GM23248 (cell line): ENCODE measurements around the gene ADAMTSL5. TPM values are rescaled to one million over a fixed set of nuclear protein-coding genes. Genes with fewer than 3 reads are reported as not detected.

Experiments used
- DNase-seq: peaks from one replicate; pipeline ENCODE4 v3.0.0-alpha.2; 2015
- H2AFZ ChIP-seq: fragments of 200-600 bp; sonication (generic); 2 replicates; pipeline ENCODE4 v1.6.1; 2016; ENCODE audit warnings: antibody characterized with exemption
- H3F3A ChIP-seq: fragments of 200-600 bp; sonication (generic); 2 replicates; pipeline ENCODE4 v1.6.1; 2016; ENCODE audit warnings: mild to moderate bottlenecking, antibody characterized with exemption, mixed run types; ENCODE audit not compliant: insufficient read depth
- H3K27ac ChIP-seq: fragments of 200-600 bp; sonication (generic); 2 replicates; pipeline ENCODE4 v1.5.1; 2016; ENCODE audit warnings: mild to moderate bottlenecking
- H3K27me3 ChIP-seq: fragments of 200-600 bp; sonication (generic); replicated peaks from 2 replicates; pipeline ENCODE4 v1.6.1; 2016; ENCODE audit warnings: mild to moderate bottlenecking; ENCODE audit not compliant: insufficient read depth
- H3K36me3 ChIP-seq: fragments of 200-600 bp; sonication (generic); 2 replicates; pipeline ENCODE4 v1.6.1; 2016; ENCODE audit warnings: low read depth, mild to moderate bottlenecking
- H3K4me1 ChIP-seq: fragments of 200-600 bp; sonication (generic); 2 replicates; pipeline ENCODE4 v1.6.1; 2016; ENCODE audit warnings: mild to moderate bottlenecking; ENCODE audit not compliant: insufficient read depth
- H3K4me2 ChIP-seq: fragments of 200-600 bp; sonication (generic); one replicate; pipeline ENCODE4 v1.6.1; 2016; ENCODE audit warnings: mild to moderate bottlenecking; ENCODE audit not compliant: unreplicated experiment
- H3K4me3 ChIP-seq: fragments of 200-600 bp; sonication (generic); 2 replicates; pipeline ENCODE4 v1.5.1; 2016; ENCODE audit warnings: mild to moderate bottlenecking
- H3K79me2 ChIP-seq: fragments of 200-600 bp; sonication (generic); 2 replicates; pipeline ENCODE4 v1.6.1; 2016; ENCODE audit warnings: mild to moderate bottlenecking; ENCODE audit not compliant: insufficient read depth
- H3K9ac ChIP-seq: fragments of 200-600 bp; sonication (generic); 2 replicates; pipeline ENCODE4 v1.6.1; 2016; ENCODE audit warnings: mild to moderate bottlenecking
- H3K9me2 ChIP-seq: fragments of 200-600 bp; sonication (generic); 2 replicates; pipeline ENCODE4 v1.6.1; 2016; ENCODE audit warnings: mixed run types, mild to moderate bottlenecking, moderate library complexity; ENCODE audit not compliant: insufficient read depth
- H3K9me3 ChIP-seq: fragments of 200-600 bp; sonication (generic); one replicate; pipeline ENCODE4 v1.6.1; 2017; ENCODE audit warnings: low read depth
- H4K20me1 ChIP-seq: fragments of 200-600 bp; sonication (generic); 2 replicates; pipeline ENCODE4 v1.6.0; 2016; ENCODE audit not compliant: insufficient read depth
- EZH2 ChIP-seq: fragments of 200-600 bp; sonication (generic); IDR thresholded peaks from 2 replicates; pipeline ENCODE4 v1.6.1; 2018; ENCODE audit warnings: antibody characterized with exemption, mild to moderate bottlenecking; ENCODE audit not compliant: insufficient read depth, poor library complexity, severe bottlenecking
- EZH2phosphoT487 ChIP-seq: fragments of 200-600 bp; sonication (generic); IDR thresholded peaks from 2 replicates; pipeline ENCODE4 v1.6.1; 2018; ENCODE audit warnings: antibody characterized with exemption, moderate library complexity, mild to moderate bottlenecking, low read depth; ENCODE audit not compliant: insufficient read depth
- whole genome bisulfite sequencing, 2 experiments: methylation state at CpG; one replicate each; pipeline ENCODE4 v1.1.6; 2015 to 2017; ENCODE audit warnings: low lambda C conversion rate in 2 of 2, low coverage in 1 of 2; ENCODE audit errors: missing lambda C conversion rate in 2 of 2; 5-methylcytosine and 5-hydroxymethylcytosine counted together
- in situ Hi-C: fragments of 300-500 bp; cut with MboI; formaldehyde crosslinking; loops from 2 replicates; pipeline ENCODE4 v1.15.0; 2020
- polyA plus RNA-seq: library from polyadenylated mRNA; unstranded; fragments of >200 nt; fragmentation: Nextera tagmentation; extraction: Ambion mirVana; gene quantifications from 2 replicates; pipeline ENCODE4 v1.2.1, GENCODE V29; 2016
- total RNA-seq: library from RNA; depleted of rRNA; stranded (reverse); fragments of >200 nt; shearing (Covaris generic); gene quantifications from 2 replicates; pipeline ENCODE4 v1.2.3, GENCODE V29; 2014

Gene ADAMTSL5
- total and polyA plus RNA-seq, 2 experiments from 2014 or later, result 19.3 to 31.7 TPM

DNA sequence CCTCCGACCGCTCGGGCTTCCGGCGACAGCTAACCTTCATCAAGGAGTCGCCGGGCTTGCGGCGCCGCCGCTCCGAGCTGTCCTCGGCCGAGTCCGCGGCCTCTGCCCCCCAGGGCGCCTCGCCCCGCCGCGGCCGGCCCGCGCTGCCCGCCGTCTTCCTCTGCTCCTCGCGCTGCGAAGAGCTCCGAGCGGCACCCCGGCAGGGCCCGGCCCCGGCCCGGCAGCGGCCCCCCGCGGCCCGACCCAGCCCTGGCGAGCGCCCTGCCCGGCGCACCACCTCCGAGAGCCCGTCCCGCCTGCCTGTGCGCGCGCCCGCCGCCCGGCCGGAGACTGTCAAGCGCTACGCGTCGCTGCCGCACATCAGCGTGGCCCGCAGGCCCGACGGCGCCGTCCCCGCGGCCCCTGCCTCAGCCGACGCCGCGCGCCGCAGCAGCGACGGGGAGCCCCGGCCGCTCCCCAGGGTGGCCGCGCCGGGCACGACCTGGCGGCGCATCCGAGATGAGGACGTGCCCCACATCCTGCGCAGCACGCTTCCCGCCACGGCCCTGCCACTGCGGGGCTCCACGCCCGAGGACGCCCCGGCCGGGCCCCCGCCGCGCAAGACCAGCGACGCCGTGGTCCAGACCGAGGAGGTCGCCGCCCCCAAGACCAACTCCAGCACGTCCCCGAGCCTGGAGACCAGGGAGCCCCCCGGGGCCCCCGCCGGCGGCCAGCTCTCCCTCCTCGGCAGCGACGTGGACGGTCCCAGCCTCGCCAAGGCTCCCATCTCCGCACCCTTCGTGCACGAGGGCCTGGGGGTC, 43.4 kb downstream of the ADAMTSL5 start:
- peak overlapping the region; percentile 89 for H3K4me2 ChIP-seq
- peak overlapping the region; percentile 33; the same call in 1 of the 2 replicates for H3K9ac ChIP-seq
- no peaks in the 10 kb centered on the region for H3K4me1 ChIP-seq
- no peak overlapping the region for H2AFZ ChIP-seq
- no peaks in the 10 kb centered on the region for H4K20me1 ChIP-seq
- no peaks in the 10 kb centered on the region for H3K9me2 ChIP-seq
- H3F3A ChIP-seq, result no peaks in the 10 kb centered on the region
- no peaks in the 10 kb centered on the region for H3K79me2 ChIP-seq
- peak; percentile 59 for DNase-seq
- H3K36me3 ChIP-seq, result no peaks in the 10 kb centered on the region
- no peaks in the 10 kb centered on the region; the same call in 1 of the 2 replicates for H3K27me3 ChIP-seq
- H3K4me3 ChIP-seq, result peak overlapping the region; percentile 61
- TF ChIP-seq EZH2, result no peak
- no peak for TF ChIP-seq EZH2phosphoT487
- WGBS, 2 experiments, result 3 to 6% methylated on average over 58 to 68 of the region's 117 CpGs
- in situ Hi-C loops, result no loop called here
- H3K27ac ChIP-seq, result no peak overlapping the region
- no peaks in the 10 kb centered on the region for H3K9me3 ChIP-seq

DNA sequence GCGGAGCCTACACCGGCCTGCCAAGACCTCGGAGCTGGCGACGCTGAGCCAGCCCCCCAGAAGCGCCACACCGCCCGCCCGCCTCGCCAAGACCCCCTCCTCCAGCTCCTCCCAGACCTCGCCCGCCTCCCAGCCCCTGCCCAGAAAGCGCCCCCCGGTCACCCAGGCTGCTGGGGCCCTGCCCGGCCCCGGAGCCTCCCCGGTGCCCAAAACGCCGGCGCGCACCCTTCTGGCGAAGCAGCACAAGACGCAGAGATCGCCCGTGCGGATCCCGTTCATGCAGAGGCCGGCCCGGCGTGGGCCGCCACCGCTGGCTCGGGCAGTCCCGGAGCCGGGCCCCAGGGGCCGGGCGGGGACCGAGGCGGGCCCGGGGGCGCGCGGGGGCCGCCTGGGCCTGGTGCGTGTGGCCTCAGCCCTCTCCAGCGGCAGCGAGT, 44.0 kb downstream of the ADAMTSL5 start:
- Histone ChIP-seq H3K36me3 (no peaks in the 10 kb centered on the region), H3K9me3 (no peaks in the 10 kb centered on the region), H3K9me2 (no peaks in the 10 kb centered on the region), H3K9ac (peak overlapping the region; percentile 44; the same call in 1 of the 2 replicates), H3K4me1 (no peaks in the 10 kb centered on the region), H4K20me1 (no peaks in the 10 kb centered on the region), H3F3A (no peaks in the 10 kb centered on the region), H2AFZ (no peak overlapping the region; the same call in 1 of the 2 replicates), H3K4me2 (peak overlapping the region; percentile 31), H3K27ac (no peak overlapping the region), H3K79me2 (no peaks in the 10 kb centered on the region), H3K27me3 (no peaks in the 10 kb centered on the region; the same call in 1 of the 2 replicates), H3K4me3 (peak overlapping the region; percentile 61)
- whole genome bisulfite sequencing, 2 experiments, result 2% methylated on average over 27 to 41 of the region's 47 CpGs
- in situ Hi-C loops, result no loop called here
- TF ChIP-seq EZH2 (peak; percentile 38), EZH2phosphoT487 (no peak)
- DNase-seq, result peak; percentile 83

- Histone ChIP-seq H3K36me3 (no peaks in the 10 kb centered on the region), H3K27me3 (no peaks in the 10 kb centered on the region; the same call in 1 of the 2 replicates), H4K20me1 (no peaks in the 10 kb centered on the region), H3K79me2 (no peaks in the 10 kb centered on the region), H3K4me1 (no peaks in the 10 kb centered on the region), H3K4me3 (peak overlapping the region; percentile 61), H2AFZ (no peak overlapping the region; the same call in 1 of the 2 replicates), H3K27ac (no peak overlapping the region), H3K9me2 (no peaks in the 10 kb centered on the region), H3K9ac (peak overlapping the region; percentile 44; the same call in 1 of the 2 replicates), H3K4me2 (peak overlapping the region; percentile 31), H3F3A (no peaks in the 10 kb centered on the region), H3K9me3 (no peaks in the 10 kb centered on the region)
- TF ChIP-seq EZH2phosphoT487, result no peak
- TF ChIP-seq EZH2, result peak; percentile 71
- WGBS, 2 experiments, result 8 to 17% methylated on average over 19 to 41 of the region's 49 CpGs
- DNase-seq, result no peak
- in situ Hi-C loops, result no loop called here
These were observed 44.5 kb downstream of the ADAMTSL5 start for GRCh38 chr19:1468274-1468820.

DNA sequence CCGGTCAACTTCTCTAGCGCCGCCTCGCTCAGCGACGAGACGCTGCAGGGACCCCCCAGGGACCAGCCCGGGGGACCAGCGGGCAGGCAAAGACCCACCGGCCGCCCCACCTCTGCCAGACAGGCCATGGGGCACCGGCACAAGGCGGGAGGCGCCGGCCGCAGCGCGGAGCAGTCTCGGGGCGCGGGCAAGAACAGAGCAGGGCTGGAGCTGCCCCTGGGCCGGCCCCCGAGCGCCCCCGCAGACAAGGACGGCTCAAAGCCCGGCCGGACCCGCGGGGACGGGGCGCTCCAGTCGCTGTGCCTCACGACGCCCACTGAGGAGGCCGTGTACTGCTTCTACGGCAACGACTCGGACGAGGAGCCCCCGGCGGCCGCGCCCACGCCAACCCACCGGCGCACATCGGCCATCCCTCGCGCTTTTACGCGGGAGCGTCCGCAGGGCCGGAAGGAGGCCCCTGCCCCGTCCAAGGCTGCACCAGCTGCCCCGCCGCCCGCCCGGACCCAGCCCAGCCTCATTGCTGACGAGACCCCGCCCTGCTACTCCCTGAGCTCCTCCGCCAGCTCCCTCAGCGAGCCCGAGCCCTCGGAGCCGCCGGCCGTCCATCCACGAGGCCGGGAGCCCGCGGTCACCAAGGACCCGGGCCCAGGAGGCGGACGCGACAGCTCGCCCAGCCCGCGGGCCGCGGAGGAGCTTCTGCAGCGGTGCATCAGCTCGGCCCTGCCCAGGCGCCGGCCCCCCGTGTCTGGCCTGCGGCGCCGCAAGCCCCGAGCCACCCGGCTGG, 45.1 kb downstream of the ADAMTSL5 start:
- no peaks in the 10 kb centered on the region; the same call in 1 of the 2 replicates for H3K27me3 ChIP-seq
- WGBS, 2 experiments, result 5 to 6% methylated on average over 43 to 78 of the region's 92 CpGs
- no peak overlapping the region for H3K27ac ChIP-seq
- no peak overlapping the region for H2AFZ ChIP-seq
- peak overlapping the region; percentile 31 for H3K4me2 ChIP-seq
- no peak for DNase-seq
- no peaks in the 10 kb centered on the region for H4K20me1 ChIP-seq
- no peak for TF ChIP-seq EZH2
- no peak for TF ChIP-seq EZH2phosphoT487
- in situ Hi-C loops, result no loop called here
- no peaks in the 10 kb centered on the region for H3K79me2 ChIP-seq
- H3K9ac ChIP-seq, result no peak overlapping the region
- no peaks in the 10 kb centered on the region for H3K36me3 ChIP-seq
- H3K9me2 ChIP-seq, result no peaks in the 10 kb centered on the region
- H3K4me3 ChIP-seq, result peak overlapping the region; percentile 61
- H3K9me3 ChIP-seq, result no peaks in the 10 kb centered on the region
- H3K4me1 ChIP-seq, result no peaks in the 10 kb centered on the region
- no peaks in the 10 kb centered on the region for H3F3A ChIP-seq
